PFSK-1 (cell line): ENCODE measurements around the gene NDFIP1.

Experiments
- FOXP2 ChIP-seq: optimal IDR thresholded peaks from 2 replicates; pipeline ENCODE3; 2011; ENCODE audit warnings: borderline replicate concordance, control low read depth, inconsistent platforms; ENCODE audit not compliant: insufficient read depth; ENCODE audit errors: extremely low read length, extremely low read depth
- POLR2AphosphoS5 ChIP-seq: IDR thresholded peaks from 2 replicates; pipeline ENCODE4 v1.6.1; 2012; ENCODE audit warnings: low read depth, mild to moderate bottlenecking, control low read depth, low read length, moderate library complexity
- REST ChIP-seq, 2 experiments: IDR thresholded peaks; 2 replicates each; pipeline versions ENCODE4 v1.6.1 to v1.8.0; 2011 to 2012; ENCODE audit warnings: low read depth in 2 of 2, low read length in 2 of 2, control low read depth in 1 of 2, inconsistent platforms in 1 of 2, mild to moderate bottlenecking in 1 of 2, moderate library complexity in 1 of 2; ENCODE audit not compliant: insufficient read depth in 1 of 2
- SIN3A ChIP-seq: IDR thresholded peaks from 2 replicates; pipeline ENCODE4 v1.6.1; 2012; ENCODE audit warnings: mild to moderate bottlenecking, low read length, moderate library complexity, borderline replicate concordance; ENCODE audit not compliant: insufficient read depth
- TAF1 ChIP-seq: IDR thresholded peaks from 2 replicates; pipeline ENCODE4 v1.6.1; 2012; ENCODE audit warnings: low read length, control low read depth, borderline replicate concordance; ENCODE audit not compliant: insufficient read depth

NDFIP1 gene

GRCh38 chr5:142110988-142111687 is 2.6 kb downstream of the NDFIP1 start:
- no peak for TF ChIP-seq FOXP2
- no peak for TF ChIP-seq TAF1
- TF ChIP-seq POLR2AphosphoS5: no peak

- TF ChIP-seq POLR2AphosphoS5: no peak
- TF ChIP-seq SIN3A: no peak
- TF ChIP-seq TAF1: no peak
- no peak for TF ChIP-seq REST (IDR thresholded peaks at IDR 0.05; ENCODE audit: insufficient read depth in 1 of 2, low read depth in 2 of 2, low read length in 2 of 2)
- no peak for TF ChIP-seq FOXP2
Observed at GRCh38 chr5:142114687-142115086, 6.1 kb downstream of the NDFIP1 start.

GRCh38 chr5:142115937-142116614 is 7.5 kb downstream of the NDFIP1 start:
- TF ChIP-seq TAF1 (no peak), REST (IDR thresholded peaks at IDR 0.05; ENCODE audit: insufficient read depth in 1 of 2, low read depth in 2 of 2, low read length in 2 of 2) (no peak), FOXP2 (no peak), SIN3A (no peak), POLR2AphosphoS5 (no peak)

GRCh38 chr5:142117579-142118151 is 9.1 kb downstream of the NDFIP1 start:
- TF ChIP-seq TAF1 (no peak), SIN3A (no peak), FOXP2 (no peak), POLR2AphosphoS5 (no peak), REST (IDR thresholded peaks at IDR 0.05; ENCODE audit: insufficient read depth in 1 of 2, low read depth in 2 of 2, low read length in 2 of 2) (no peak)

- TF ChIP-seq POLR2AphosphoS5 (no peak), FOXP2 (no peak), REST (IDR thresholded peaks at IDR 0.05; ENCODE audit: insufficient read depth in 1 of 2, low read depth in 2 of 2, low read length in 2 of 2) (no peak), TAF1 (no peak), SIN3A (no peak)
Observed at GRCh38 chr5:142118155-142118686, 9.6 kb downstream of the NDFIP1 start.
